ENCODE data around the gene TBCCD1. TPM values are rescaled to one million over a fixed set of nuclear protein-coding genes. Genes with fewer than 3 reads are reported as not detected.

TBCCD1 gene
- total and polyA plus RNA-seq, 11 donors: 2.9 to 10.3 (median 7.6) TPM

DNA sequence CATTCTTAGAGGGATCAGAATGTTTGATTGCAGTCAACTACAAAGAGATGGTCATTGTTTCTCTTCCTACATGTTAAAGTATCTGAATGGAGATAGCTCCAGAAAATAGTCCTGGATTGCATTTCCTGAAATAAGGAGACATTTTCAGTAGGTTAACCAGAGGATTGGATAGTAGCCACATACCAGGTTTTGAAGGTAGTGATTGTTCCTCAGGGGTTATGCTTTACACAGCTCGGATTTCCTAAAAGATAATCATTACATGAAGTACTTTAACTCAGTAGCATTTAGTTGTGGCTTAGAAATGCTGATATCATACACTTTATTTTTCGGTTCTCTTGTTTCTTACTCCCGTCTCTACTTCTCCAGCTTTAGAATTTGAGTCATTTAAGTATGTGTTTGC lies 13.6 kb upstream of the TBCCD1 start:
- 90 to 94% (median 93%) methylated on average over 3 of the region's 3 CpGs for WGBS, 4 donors
- H3K27ac ChIP-seq: no peak overlapping the region
- no peak for TF ChIP-seq POLR2A (IDR thresholded peaks at IDR 0.05)
- TF ChIP-seq, protein P1, sequence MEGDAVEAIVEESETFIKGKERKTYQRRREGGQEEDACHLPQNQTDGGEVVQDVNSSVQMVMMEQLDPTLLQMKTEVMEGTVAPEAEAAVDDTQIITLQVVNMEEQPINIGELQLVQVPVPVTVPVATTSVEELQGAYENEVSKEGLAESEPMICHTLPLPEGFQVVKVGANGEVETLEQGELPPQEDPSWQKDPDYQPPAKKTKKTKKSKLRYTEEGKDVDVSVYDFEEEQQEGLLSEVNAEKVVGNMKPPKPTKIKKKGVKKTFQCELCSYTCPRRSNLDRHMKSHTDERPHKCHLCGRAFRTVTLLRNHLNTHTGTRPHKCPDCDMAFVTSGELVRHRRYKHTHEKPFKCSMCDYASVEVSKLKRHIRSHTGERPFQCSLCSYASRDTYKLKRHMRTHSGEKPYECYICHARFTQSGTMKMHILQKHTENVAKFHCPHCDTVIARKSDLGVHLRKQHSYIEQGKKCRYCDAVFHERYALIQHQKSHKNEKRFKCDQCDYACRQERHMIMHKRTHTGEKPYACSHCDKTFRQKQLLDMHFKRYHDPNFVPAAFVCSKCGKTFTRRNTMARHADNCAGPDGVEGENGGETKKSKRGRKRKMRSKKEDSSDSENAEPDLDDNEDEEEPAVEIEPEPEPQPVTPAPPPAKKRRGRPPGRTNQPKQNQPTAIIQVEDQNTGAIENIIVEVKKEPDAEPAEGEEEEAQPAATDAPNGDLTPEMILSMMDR (IDR thresholded peaks at IDR 0.05): no peak
- intact Hi-C loops (cut with DNase I): no loop called here
- no peak overlapping the region for H3K4me3 ChIP-seq
- peaks cover 0 to 11% (median 0%) of the 10 kb centered on the region in 12 donors for H3K4me1 ChIP-seq
- H3K27me3 ChIP-seq: no peaks in the 10 kb centered on the region
- H3K36me3 ChIP-seq: peaks cover 2 to 100% (median 98%) of the 10 kb centered on the region in 9 donors
- ATAC-seq: no peak
- DNase-seq: no peak
- H3K9me3 ChIP-seq: no peaks in the 10 kb centered on the region

DNA sequence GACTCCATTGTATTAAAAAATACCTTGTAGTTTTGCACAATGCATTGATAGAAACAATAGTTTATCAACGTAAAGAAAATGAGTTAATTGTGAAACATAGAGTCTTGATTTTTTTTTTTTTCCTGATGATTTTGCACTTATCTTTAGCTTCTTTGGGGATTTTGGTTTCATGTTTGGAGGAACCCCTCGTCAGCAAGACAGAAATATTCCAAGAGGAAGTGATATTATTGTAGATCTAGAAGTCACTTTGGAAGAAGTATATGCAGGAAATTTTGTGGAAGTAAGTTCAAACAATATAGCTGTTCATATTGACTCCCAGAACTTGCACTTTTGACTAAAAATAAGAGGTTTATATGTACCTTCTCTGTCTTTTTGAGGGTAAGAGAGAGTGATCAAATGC lies 10.4 kb upstream of the TBCCD1 start:
- WGBS, 4 donors: 76 to 80% (median 78%) methylated on average over 2 of the region's 2 CpGs
- Histone ChIP-seq H3K4me3 (no peak overlapping the region), H3K27me3 (no peaks in the 10 kb centered on the region), H3K36me3 (peaks cover 2 to 100% (median 99%) of the 10 kb centered on the region in 9 donors), H3K27ac (peak overlapping the region in 1 of 12 donors; percentile 54), H3K9me3 (no peaks in the 10 kb centered on the region), H3K4me1 (peaks cover 0 to 11% (median 0%) of the 10 kb centered on the region in 12 donors)
- TF ChIP-seq, protein P1 (IDR thresholded peaks at IDR 0.05): no peak
- TF ChIP-seq POLR2A (IDR thresholded peaks at IDR 0.05): no peak
- DNase-seq (no peak), ATAC-seq (no peak)
- intact Hi-C loops (cut with DNase I): no loop called here

DNA sequence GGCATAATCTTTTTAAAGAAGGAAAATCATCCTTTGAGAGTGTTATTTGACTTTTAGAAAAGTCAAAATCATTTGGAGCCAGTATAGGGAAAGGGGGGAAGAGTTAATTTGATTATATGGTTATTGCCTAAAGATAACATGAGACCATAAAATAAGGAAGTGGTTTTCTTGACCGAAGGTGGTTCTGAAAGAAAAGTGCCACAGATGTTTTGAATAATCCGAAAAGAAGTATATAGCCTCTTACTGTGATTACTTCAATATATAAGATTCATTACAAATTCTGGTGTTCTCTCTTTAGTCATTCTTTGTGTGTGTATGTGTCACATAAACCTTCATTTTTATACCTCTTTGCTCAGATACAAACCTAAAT lies 4.5 kb upstream of the TBCCD1 start:
- TF ChIP-seq POLR2A (IDR thresholded peaks at IDR 0.05): no peak
- TF ChIP-seq, protein P1 (IDR thresholded peaks at IDR 0.05): no peak
- intact Hi-C loops (cut with DNase I): loop anchor here in 1 of 10 donors (2.0 kb wide), 1 partner anchor 211 kb away; the partner anchor contains the start of gene EIF4A2
- no peaks in the 10 kb centered on the region for H3K27me3 ChIP-seq
- H3K4me1 ChIP-seq: peaks cover 5 to 34% (median 25%) of the 10 kb centered on the region in 12 donors
- no peak for ATAC-seq
- WGBS, 4 donors: 81 to 89% (median 84%) methylated on average over 2 of the region's 2 CpGs
- DNase-seq: no peak
- peaks cover 0 to 48% (median 44%) of the 10 kb centered on the region in 9 donors for H3K36me3 ChIP-seq
- no peak overlapping the region for H3K27ac ChIP-seq
- H3K9me3 ChIP-seq: no peaks in the 10 kb centered on the region
- peak overlapping the region in 10 of 12 donors; percentile 71 to 99 (median 91) for H3K4me3 ChIP-seq

DNA sequence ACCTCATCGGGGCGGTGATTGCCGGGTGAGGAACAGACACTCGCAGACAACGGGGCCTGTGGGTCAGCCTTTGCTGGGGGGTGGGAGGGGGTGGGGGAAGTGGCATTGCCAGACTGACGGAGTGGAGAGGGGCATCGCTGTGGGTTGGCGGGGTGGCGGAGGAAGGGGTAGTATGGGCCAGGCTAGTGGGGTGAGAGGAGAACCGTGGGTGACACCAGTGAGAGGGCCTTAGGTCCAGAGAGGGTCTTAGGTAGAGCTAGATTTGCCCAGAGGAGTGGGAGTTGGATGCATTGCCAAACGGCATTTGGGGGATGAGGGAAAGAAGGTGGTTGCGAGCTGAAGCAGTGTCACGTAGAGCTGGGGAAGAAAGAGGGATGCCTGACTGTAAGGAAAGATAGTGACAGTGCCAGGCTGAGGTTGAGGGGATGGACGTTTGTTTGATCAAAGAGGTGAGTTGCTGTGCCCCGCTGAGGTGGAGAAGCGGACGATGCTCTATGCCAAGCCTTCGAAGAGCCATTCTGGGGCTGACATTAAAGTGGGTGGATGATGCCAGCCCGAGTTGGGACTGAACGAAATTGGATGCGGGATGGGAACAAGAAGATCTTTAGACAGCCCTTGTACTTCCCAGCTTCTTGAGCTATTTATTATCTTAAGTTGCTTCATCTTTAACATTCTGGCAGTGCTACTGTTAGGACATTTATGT lies 4.0 kb upstream of the TBCCD1 start:
- no peak for DNase-seq
- intact Hi-C loops (cut with DNase I): loop anchor here in 1 of 10 donors (2.0 kb wide), 1 partner anchor 212 kb away; the partner anchor contains the start of gene EIF4A2

More for the DNA sequence above, 4.0 kb upstream of the TBCCD1 start:
- H3K27ac ChIP-seq: peak overlapping the region; percentile 43 to 95 (median 88)
- H3K9me3 ChIP-seq: no peaks in the 10 kb centered on the region
- peak overlapping the region; percentile 71 to 99 (median 90) for H3K4me3 ChIP-seq
- no peak for TF ChIP-seq POLR2A (IDR thresholded peaks at IDR 0.05)
- TF ChIP-seq, protein P1 (IDR thresholded peaks at IDR 0.05): no peak
- WGBS, 4 donors: 7 to 11% (median 10%) methylated on average over 21 of the region's 21 CpGs
- H3K4me1 ChIP-seq: peaks cover 5 to 40% (median 28%) of the 10 kb centered on the region in 12 donors
- no peaks in the 10 kb centered on the region for H3K27me3 ChIP-seq
- H3K36me3 ChIP-seq: peaks cover 0 to 42% (median 38%) of the 10 kb centered on the region in 9 donors
- no peak for ATAC-seq

Data from heart left ventricle (tissue), 16 donors.